Heart right ventricle (tissue), 16 donors: ENCODE results near the gene AOC2. TPM values are rescaled to one million over a fixed set of nuclear protein-coding genes. Genes with fewer than 3 reads are reported as not detected.

Experiments used
- ATAC-seq, 8 donors: fragments of 200-7000 bp; cut with Tn5 transposase; one replicate each; pipeline ENCODE4 v1.9.1; 2020; ENCODE audit warnings: mild to moderate bottlenecking in 8 of 8, moderate library complexity in 8 of 8, moderate number of reproducible peaks in 1 of 8
- DNase-seq, 2 donors: peaks; one replicate each; pipeline ENCODE4 v3.0.0-alpha.2; 2020
- H3K27ac ChIP-seq, 10 donors: fragments of 200-600 bp; sonication (generic) in 2 of 10; one replicate each; pipeline versions ENCODE4 v1.5.0 to v1.8.0; 2020 to 2022; ENCODE audit warnings: mild to moderate bottlenecking in 3 of 10
- H3K27me3 ChIP-seq, 7 donors: fragments of 200-600 bp; one replicate each; pipeline ENCODE4 v1.8.0; 2021 to 2022; ENCODE audit warnings: mild to moderate bottlenecking in 2 of 7
- H3K36me3 ChIP-seq, 9 donors: fragments of 200-600 bp; sonication (generic) in 1 of 9; one replicate each; pipeline versions ENCODE4 v1.5.0 to v1.8.0; 2020 to 2022; ENCODE audit warnings: mild to moderate bottlenecking in 2 of 9
- H3K4me1 ChIP-seq, 9 donors: fragments of 200-600 bp; sonication (generic) in 1 of 9; one replicate each; pipeline versions ENCODE4 v1.5.0 to v1.8.0; 2020 to 2022; ENCODE audit warnings: mild to moderate bottlenecking in 4 of 9
- H3K4me3 ChIP-seq, 10 donors: fragments of 200-600 bp; sonication (generic) in 2 of 10; one replicate each; pipeline versions ENCODE4 v1.5.0 to v1.8.0; 2020 to 2022; ENCODE audit warnings: mild to moderate bottlenecking in 7 of 10, moderate library complexity in 2 of 10
- H3K9me3 ChIP-seq, 11 donors: fragments of 200-600 bp in 10 of 11; sonication (generic) in 2 of 11; one replicate each; pipeline versions ENCODE4 v1.5.0 to v1.8.0; 2013 to 2022; ENCODE audit warnings: mild to moderate bottlenecking in 2 of 11, control low read depth in 1 of 11, moderate library complexity in 1 of 11
- WGBS, 2 donors: extraction: QIAGEN DNeasy Blood & Tissue Kit; methylation state at CpG; one replicate each; pipeline ENCODE4 v1.1.7; 2013; ENCODE audit warnings: inconsistent platforms in 1 of 2; 5-methylcytosine and 5-hydroxymethylcytosine counted together
- intact Hi-C, 10 donors: fragments of 100-400 bp; cut with DNase I; formaldehyde crosslinking; loops; one replicate each; pipeline versions ENCODE4 v1.11.1 to v1.14.2; 2022
- polyA plus RNA-seq, 2 donors: library from polyadenylated mRNA; stranded (reverse); fragments of 200-250 nt; gene quantifications; one replicate each; pipeline ENCODE4 v1.2.3, GENCODE V29; 2013
- total RNA-seq, 10 donors: library from RNA; stranded (reverse); fragmentation: NEBNext Ultra II Directional in 3 of 10; extraction: Animal tissue kit (Norgen Biotek cat#: 25700) in 3 of 10; gene quantifications; one replicate each; pipeline versions ENCODE4 v1.2.1 to v1.2.4, GENCODE V29; 2021 to 2023
- TF ChIP-seq, protein P1 (sequence below), 9 donors: fragments of 200-600 bp; sonication (generic) in 2 of 9; IDR thresholded peaks; one replicate each; pipeline versions ENCODE4 v1.5.0 to v1.8.0; 2021 to 2022; ENCODE audit warnings: antibody characterized with exemption in 9 of 9, mild to moderate bottlenecking in 5 of 9, moderate library complexity in 1 of 9
- donor health status: Arrhythmogenic right ventricular cardiomyopathy.
- donor health status: ischemic (EF 13 %, LVEDD 7.1; RV severe dilation, severe dysfunction).
- donor health status: healthy with polysubstance abuse.
- donor health status: DM: no; HTN: yes; CAD: no.
- donor health status: DM: no; HTN: no; CAD: no.
- donor health status: ischemic (EF 25% LVEDD 6.9; RV normal size, moderate dysfunction).
- donor health status: ischemic (EF 25% LVEDD 5.7; RV mildly dilated, moderate dysfunction).
- donor health status: healthy.
- donor health status: DM: yes; HTN: yes; CAD: no.
- donor health status: Ischemic cardiomyopathy.
- donor health status: ischemic (EF 35%, LVEDD 5.7; RV mildly dilated, moderate dysfunction).
- donor health status: nonischemic (EF 11% LVEDD 7.7; RV severe dilation, severe dysfunction).
- donor health status: DM: yes; HTN: yes; CAD: no.
- donor health status: PGD.
- donor health status: ischemic (EF 29% LVEDD 5.4; RV normal size, mild dysfunction).
- donor health status: nonischemic (EF 23%, LVEDD 6.1; RV moderate dilation, normal function).

Gene AOC2
- total and polyA plus RNA-seq, 12 donors, result 0.14 to 0.72 (median 0.51) TPM

DNA sequence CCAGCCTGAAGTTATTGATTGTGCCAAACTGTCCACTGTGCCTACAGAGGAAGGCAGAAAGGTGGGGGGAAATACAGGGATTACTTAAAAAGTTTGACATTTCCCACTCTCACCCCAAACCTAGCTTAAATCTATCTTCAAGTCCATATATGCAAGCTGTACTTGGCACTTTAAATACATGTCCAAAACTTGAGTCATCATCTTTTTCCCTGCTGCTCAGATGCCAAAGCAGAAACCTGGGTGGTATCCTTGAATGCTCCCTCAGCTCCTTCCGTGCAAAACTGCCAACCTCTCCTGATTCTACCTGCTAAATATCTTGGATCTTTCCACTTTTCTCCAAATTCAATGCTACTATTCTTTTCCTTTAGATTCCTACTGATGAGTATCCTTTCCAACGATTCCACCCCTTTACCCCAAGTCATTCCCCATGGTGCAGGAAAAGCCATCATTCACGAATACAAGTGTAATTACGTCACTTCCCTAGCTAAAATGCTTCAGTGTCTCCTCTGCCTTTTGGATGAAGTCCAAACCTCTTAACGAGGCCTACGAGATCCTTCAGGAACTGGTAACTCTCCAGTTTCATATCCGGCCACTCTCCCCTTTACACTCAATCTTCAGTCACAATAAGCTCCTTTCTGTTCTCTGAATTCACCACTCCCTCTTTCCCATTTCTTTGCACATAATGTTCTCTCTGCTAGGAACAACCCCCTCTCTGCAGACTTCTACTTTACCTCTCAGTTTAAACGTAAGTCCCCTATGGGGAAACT lies 29.6 kb upstream of the AOC2 start:
- peak in 7 of 8 donors; percentile 43 to 73 (median 52) for ATAC-seq
- WGBS, 2 donors, result 33 to 42% methylated on average over 8 of the region's 8 CpGs
- DNase-seq, result no peak
- no peak overlapping the region for H3K4me3 ChIP-seq
- H3K27me3 ChIP-seq, result no peaks in the 10 kb centered on the region
- intact Hi-C loops, result no loop called here
- H3K4me1 ChIP-seq, result peaks cover 0 to 16% (median 11%) of the 10 kb centered on the region in 9 donors
- no peaks in the 10 kb centered on the region for H3K9me3 ChIP-seq
- TF ChIP-seq, protein P1, sequence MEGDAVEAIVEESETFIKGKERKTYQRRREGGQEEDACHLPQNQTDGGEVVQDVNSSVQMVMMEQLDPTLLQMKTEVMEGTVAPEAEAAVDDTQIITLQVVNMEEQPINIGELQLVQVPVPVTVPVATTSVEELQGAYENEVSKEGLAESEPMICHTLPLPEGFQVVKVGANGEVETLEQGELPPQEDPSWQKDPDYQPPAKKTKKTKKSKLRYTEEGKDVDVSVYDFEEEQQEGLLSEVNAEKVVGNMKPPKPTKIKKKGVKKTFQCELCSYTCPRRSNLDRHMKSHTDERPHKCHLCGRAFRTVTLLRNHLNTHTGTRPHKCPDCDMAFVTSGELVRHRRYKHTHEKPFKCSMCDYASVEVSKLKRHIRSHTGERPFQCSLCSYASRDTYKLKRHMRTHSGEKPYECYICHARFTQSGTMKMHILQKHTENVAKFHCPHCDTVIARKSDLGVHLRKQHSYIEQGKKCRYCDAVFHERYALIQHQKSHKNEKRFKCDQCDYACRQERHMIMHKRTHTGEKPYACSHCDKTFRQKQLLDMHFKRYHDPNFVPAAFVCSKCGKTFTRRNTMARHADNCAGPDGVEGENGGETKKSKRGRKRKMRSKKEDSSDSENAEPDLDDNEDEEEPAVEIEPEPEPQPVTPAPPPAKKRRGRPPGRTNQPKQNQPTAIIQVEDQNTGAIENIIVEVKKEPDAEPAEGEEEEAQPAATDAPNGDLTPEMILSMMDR (IDR thresholded peaks at IDR 0.05), result no peak
- peak overlapping the region in 5 of 10 donors; percentile 19 to 54 (median 49) for H3K27ac ChIP-seq
- H3K36me3 ChIP-seq, result peaks cover 3 to 100% (median 81%) of the 10 kb centered on the region in 9 donors

- no peak overlapping the region for H3K27ac ChIP-seq
- no peaks in the 10 kb centered on the region for H3K27me3 ChIP-seq
- H3K4me1 ChIP-seq, result peaks cover 0 to 24% (median 17%) of the 10 kb centered on the region in 9 donors
- WGBS, 2 donors, result 53 to 76% methylated on average over 1 of the region's 1 CpG
- DNase-seq (no peak), ATAC-seq (no peak)
- no peak overlapping the region for H3K4me3 ChIP-seq
- H3K36me3 ChIP-seq, result peaks cover 0 to 100% (median 69%) of the 10 kb centered on the region in 9 donors
- no peaks in the 10 kb centered on the region for H3K9me3 ChIP-seq
- TF ChIP-seq, protein P1 (IDR thresholded peaks at IDR 0.05), result no peak
- intact Hi-C loops, result no loop called here
Measured at GRCh38 chr17:42817866-42818265, 26.5 kb upstream of the AOC2 start.

GRCh38 chr17:42818379-42818778 lies 26.0 kb upstream of the AOC2 start:
- no peak for DNase-seq
- ATAC-seq, result peak in 1 of 8 donors; percentile 32
- Histone ChIP-seq H3K9me3 (no peaks in the 10 kb centered on the region), H3K27me3 (no peaks in the 10 kb centered on the region), H3K27ac (no peak overlapping the region), H3K36me3 (peaks cover 0 to 95% (median 63%) of the 10 kb centered on the region in 9 donors), H3K4me3 (no peak overlapping the region), H3K4me1 (peaks cover 5 to 30% (median 22%) of the 10 kb centered on the region in 9 donors)
- TF ChIP-seq, protein P1 (IDR thresholded peaks at IDR 0.05), result no peak
- intact Hi-C loops, result no loop called here
- 59 to 61% methylated on average over 5 of the region's 5 CpGs for WGBS, 2 donors

GRCh38 chr17:42819939-42820535 lies 24.3 kb upstream of the AOC2 start:
- Histone ChIP-seq H3K9me3 (no peaks in the 10 kb centered on the region), H3K4me3 (no peak overlapping the region), H3K36me3 (peaks cover 0 to 78% (median 49%) of the 10 kb centered on the region in 9 donors), H3K4me1 (peaks cover 5 to 28% (median 20%) of the 10 kb centered on the region in 9 donors), H3K27me3 (no peaks in the 10 kb centered on the region), H3K27ac (no peak overlapping the region)
- ATAC-seq, result no peak
- intact Hi-C loops, result loop anchor here in 7 of 10 donors (5.0 to 10.0 kb wide), 4 partner anchors 48 to 245 kb away; partner anchors contain the start of genes PSMC3IP (in 2 of the 7) and VPS25 (in 1 of the 7)
- peak; percentile 23 to 40 for DNase-seq
- WGBS, 2 donors, result 26 to 32% methylated on average over 2 of the region's 2 CpGs
- TF ChIP-seq, protein P1 (IDR thresholded peaks at IDR 0.05), result peak; percentile 28 to 78 (median 65)
